ENCODE measurements around the gene OLFM3. TPM values are rescaled to one million over a fixed set of nuclear protein-coding genes. Genes with fewer than 3 reads are reported as not detected.

The OLFM3 gene
- total RNA-seq, 1 donor from 2014 or later: 3.8 TPM

- H3K9me3 Mint-ChIP-seq: peaks cover 7% of the 10 kb centered on the region
- H3K4me3 Mint-ChIP-seq: no peak overlapping the region
- peaks cover 6% of the 10 kb centered on the region for H3K4me1 Mint-ChIP-seq (ENCODE audit: unreplicated experiment)
- no peak overlapping the region for H3K27ac Mint-ChIP-seq
- peaks cover 4% of the 10 kb centered on the region for H3K36me3 Mint-ChIP-seq
- peaks cover 3% of the 10 kb centered on the region for H3K27me3 Mint-ChIP-seq
- DNase-seq (ENCODE audit: extremely low spot score, unreplicated experiment): no peak
- no peak for TF ChIP-seq CTCF (conservative IDR thresholded peaks at IDR 0.05)
These were observed 67.4 kb downstream of the OLFM3 start for GRCh38 chr1:101929343-101929742.

- no peak for DNase-seq (ENCODE audit: extremely low spot score, unreplicated experiment)
- H3K27me3 Mint-ChIP-seq: peaks cover 3% of the 10 kb centered on the region
- H3K27ac Mint-ChIP-seq: no peak overlapping the region
- peaks cover 4% of the 10 kb centered on the region for H3K36me3 Mint-ChIP-seq
- H3K4me3 Mint-ChIP-seq: no peak overlapping the region
- H3K9me3 Mint-ChIP-seq: peaks cover 7% of the 10 kb centered on the region
- H3K4me1 Mint-ChIP-seq (ENCODE audit: unreplicated experiment): peaks cover 6% of the 10 kb centered on the region
- TF ChIP-seq CTCF (conservative IDR thresholded peaks at IDR 0.05): no peak
These were observed 67.9 kb downstream of the OLFM3 start for GRCh38 chr1:101928829-101929228.

- Mint-ChIP-seq H3K27ac (no peak overlapping the region), H3K27me3 (no peaks in the 10 kb centered on the region), H3K9me3 (no peaks in the 10 kb centered on the region), H3K4me1 (ENCODE audit: unreplicated experiment) (peaks cover 6% of the 10 kb centered on the region), H3K36me3 (no peaks in the 10 kb centered on the region), H3K4me3 (no peak overlapping the region)
- no peak for TF ChIP-seq CTCF (conservative IDR thresholded peaks at IDR 0.05)
- DNase-seq (ENCODE audit: extremely low spot score, unreplicated experiment): no peak
These were observed 72.0 kb downstream of the OLFM3 start for GRCh38 chr1:101924700-101925099.

GRCh38 chr1:101920577-101920976 lies 76.1 kb downstream of the OLFM3 start:
- no peak for TF ChIP-seq CTCF (conservative IDR thresholded peaks at IDR 0.05)
- Mint-ChIP-seq H3K27me3 (no peaks in the 10 kb centered on the region), H3K36me3 (no peaks in the 10 kb centered on the region), H3K4me1 (ENCODE audit: unreplicated experiment) (no peaks in the 10 kb centered on the region), H3K4me3 (no peak overlapping the region), H3K27ac (no peak overlapping the region), H3K9me3 (no peaks in the 10 kb centered on the region)
- no peak for DNase-seq (ENCODE audit: extremely low spot score, unreplicated experiment)

- Mint-ChIP-seq H3K4me3 (no peak overlapping the region), H3K27me3 (no peaks in the 10 kb centered on the region), H3K36me3 (no peaks in the 10 kb centered on the region), H3K4me1 (ENCODE audit: unreplicated experiment) (no peaks in the 10 kb centered on the region), H3K27ac (no peak overlapping the region), H3K9me3 (no peaks in the 10 kb centered on the region)
- DNase-seq (ENCODE audit: extremely low spot score, unreplicated experiment): no peak
- TF ChIP-seq CTCF (conservative IDR thresholded peaks at IDR 0.05): no peak
These were observed 78.4 kb downstream of the OLFM3 start for GRCh38 chr1:101918277-101918676.

GRCh38 chr1:101915597-101915996 lies 81.1 kb downstream of the OLFM3 start:
- H3K4me3 Mint-ChIP-seq: no peak overlapping the region
- no peaks in the 10 kb centered on the region for H3K4me1 Mint-ChIP-seq (ENCODE audit: unreplicated experiment)
- H3K27ac Mint-ChIP-seq: no peak overlapping the region

More at GRCh38 chr1:101915597-101915996, 81.1 kb downstream of the OLFM3 start:
- no peaks in the 10 kb centered on the region for H3K36me3 Mint-ChIP-seq
- DNase-seq (ENCODE audit: extremely low spot score, unreplicated experiment): no peak
- no peaks in the 10 kb centered on the region for H3K9me3 Mint-ChIP-seq
- H3K27me3 Mint-ChIP-seq: no peaks in the 10 kb centered on the region
- TF ChIP-seq CTCF (conservative IDR thresholded peaks at IDR 0.05): no peak

All from type B pancreatic cell (in vitro differentiated cells).